ENCODE measurements around the gene NAIF1.
"Not testable (repeated sequence)": the region's sequence is repeated elsewhere in the genome, so short reads cannot be mapped to it uniquely, and the experiment has no call there.

NAIF1 gene

DNA sequence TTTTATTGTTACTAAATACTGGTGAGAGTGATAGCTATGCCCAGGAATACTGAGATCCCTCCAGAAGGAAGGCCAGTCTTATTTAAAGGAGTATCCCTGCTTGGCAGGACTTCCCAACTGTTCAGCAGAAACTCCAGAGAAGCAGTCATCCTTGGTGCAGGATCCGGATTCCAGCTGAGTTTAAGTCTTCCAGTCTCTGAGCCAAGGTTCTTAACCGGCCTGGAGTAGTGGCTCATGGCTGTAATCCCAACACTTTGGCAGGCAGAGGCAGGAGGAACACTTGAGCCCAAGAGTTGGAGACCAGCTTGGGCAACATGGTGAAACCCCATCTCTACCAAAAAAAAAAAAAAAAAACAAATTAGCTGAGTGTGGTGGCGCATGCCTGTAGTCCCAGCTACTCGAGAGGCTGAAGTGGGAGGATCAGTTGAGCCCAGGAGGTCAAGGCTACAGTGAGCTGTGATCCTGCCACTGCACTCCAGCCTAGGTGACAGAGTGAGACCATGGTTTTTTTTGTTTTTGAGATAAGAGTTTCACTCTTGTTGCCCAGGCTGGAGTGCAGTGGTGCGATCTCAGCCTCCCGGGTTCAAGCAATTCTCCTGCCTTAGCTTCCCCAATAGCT, 7.6 kb downstream of the NAIF1 start:
- DNase-seq (ENCODE audit: low read depth in 3 of 3), result no peak

DNA sequence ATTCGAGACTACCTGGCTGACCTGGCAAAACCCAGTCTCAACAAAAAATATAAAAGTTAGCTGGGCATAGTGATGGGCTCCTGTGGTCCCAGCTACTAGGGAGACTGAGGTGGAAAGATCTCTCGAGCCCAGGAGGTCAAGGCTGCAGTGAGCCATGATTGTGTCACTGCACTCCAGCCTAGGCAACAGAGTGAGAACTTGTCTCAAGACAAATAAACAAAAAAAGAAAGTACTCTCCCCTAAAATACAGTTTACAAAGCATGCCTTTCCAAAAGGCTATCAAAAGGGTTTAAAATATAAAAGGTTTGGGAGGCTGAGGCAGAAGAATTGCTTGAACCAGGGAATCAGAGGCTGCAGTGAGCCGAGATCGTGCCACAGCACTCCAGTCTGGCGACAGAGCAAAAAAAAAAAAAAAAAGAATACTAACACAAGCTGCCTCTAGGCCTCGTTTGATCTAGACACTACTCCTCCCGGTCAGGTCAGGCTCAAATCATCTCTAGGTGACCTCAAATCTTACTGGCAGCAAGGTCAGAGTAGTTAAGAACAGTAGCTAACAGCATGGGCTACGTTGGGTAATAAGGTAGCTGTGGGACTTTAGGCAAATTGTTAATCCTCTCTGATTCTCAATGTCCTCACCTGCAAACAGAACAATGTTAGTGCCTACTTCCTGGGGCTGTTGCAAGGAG, 9.3 kb downstream of the NAIF1 start:
- no peak for DNase-seq (ENCODE audit: low read depth in 3 of 3)

DNA sequence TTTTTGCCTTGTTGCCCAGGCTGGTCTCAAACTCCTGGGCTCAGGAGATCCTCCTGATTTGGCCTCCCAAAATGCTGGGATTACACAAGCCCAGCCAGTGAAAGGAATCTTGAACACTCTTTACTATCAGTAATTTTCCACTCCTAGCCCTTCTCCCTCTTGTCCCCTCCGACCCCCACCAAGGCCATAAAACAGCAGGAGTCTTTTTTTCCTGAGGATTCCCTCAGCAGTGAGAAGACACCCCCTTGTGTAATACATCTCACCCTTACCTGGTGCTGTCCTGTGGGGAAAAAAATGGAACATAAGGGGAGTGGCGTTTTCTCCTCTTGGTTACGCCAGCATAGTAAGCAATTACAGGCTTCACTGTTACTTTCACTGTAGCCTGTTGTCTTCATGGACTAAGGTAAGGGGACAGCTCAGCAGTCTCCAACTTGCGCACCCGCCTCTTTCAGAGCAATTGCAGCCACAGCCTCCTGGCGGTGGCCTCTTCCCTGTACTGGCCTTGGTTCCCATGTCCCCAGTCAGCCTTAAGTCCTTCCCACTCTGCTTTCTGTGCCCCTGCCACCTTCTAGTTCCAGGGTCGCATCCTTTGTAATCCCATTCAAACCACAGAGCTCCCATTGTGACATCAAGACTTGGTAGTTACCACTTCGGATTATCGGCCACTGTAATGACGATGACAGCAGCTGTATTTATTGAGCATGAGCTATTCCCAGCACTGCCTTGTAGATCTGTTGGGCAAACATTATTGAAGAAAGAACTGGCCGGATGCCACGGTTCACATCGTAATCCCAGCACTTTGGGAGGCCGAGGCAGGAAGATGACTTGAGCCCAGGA, 10.0 kb downstream of the NAIF1 start:
- no peak for DNase-seq (ENCODE audit: low read depth in 3 of 3)

DNA sequence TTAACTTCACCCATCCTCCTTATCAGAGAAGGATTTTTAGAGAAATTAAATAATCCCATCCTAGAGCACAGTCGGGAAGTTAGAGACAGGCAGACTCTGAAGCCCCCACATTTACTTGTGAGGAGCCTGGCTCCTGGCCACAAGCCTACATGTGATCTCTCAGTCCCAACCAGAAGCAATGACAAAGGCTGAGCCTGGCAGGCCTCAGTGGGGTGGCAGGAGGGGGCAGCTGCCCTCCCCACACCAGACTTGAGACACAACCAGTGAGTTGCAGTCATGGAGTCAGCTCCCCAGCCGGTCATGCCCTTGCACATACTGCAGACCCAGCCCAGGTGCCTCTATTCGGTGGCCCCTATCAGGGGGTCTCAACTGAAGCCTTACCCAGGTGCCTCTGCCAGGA, 11.0 kb downstream of the NAIF1 start:
- DNase-seq (ENCODE audit: low read depth in 3 of 3), result no peak

DNA sequence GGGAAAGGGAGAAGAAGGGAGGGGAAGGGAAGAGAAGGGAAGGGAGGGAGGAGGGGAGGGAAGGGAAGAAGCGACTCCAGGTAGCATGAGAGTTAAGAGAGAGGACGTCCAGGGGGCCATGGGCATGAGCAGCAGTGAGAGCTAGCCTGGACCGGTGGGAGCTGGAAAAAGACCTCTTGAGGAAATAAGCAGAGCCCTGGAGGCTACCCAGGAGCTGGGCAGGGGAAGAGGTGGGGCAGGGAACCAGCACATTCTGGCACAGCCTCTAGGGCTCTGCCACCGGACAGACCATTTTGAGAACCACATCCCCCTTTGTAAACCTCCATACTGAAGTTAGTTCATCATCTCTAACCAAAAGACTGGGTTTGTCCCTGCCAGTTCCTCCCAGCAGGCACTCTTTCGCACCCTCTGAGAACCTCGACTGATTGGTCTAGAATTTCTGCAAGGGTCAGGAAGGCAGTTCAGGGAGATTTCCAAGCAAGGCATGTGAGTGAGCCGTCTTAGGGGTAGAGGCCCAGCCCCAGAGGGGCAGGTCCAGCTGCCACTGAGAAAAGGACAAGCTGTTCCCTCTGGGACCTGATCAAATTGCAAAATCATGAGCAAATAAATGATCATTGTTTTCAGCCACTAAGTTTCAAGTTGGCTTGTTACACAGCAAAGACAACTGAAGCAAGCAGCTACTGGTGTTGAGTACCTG, 11.6 kb downstream of the NAIF1 start:
- no peak for DNase-seq (ENCODE audit: low read depth in 3 of 3)

DNA sequence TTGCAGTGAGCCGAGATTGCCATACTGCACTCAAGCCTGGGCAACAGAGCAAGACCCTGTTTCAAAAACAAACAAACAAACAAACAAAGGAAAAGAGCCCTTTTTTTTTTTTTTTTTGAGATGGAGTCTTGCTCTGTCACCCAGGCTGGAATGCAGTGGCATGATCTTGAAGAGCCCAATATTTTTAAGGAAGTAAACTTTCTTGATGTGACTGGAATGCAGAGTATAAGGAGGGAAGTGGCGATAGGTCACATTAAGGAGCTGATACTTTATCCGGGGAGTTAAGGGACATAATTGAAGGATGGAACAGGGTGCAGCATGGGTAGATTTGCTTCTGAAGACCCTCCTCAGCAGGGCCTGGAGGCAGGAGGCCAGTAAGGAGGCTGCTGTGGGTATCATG, 13.0 kb downstream of the NAIF1 start:
- no peak for DNase-seq (ENCODE audit: low read depth in 3 of 3)

DNA sequence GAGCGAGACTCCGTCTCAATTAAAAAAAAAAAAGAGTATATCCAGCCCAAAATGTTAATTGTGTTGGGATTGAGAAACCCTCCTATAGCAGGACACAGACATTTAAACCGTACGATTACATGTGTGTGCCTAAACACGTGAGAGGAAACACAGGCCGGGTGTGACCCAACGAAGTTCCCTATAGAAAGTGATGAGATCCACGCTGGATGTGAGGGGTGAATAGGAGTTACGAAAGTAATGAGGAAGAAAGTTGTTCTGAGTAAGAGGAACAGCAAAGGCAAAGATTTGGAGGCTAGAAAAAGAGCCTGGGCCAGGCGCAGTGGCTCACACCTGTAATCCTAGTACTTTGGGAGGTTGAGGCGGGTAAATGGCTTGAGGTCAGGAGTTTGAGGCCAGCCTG, 13.6 kb downstream of the NAIF1 start:
- no peak for DNase-seq (ENCODE audit: low read depth in 3 of 3)

DNA sequence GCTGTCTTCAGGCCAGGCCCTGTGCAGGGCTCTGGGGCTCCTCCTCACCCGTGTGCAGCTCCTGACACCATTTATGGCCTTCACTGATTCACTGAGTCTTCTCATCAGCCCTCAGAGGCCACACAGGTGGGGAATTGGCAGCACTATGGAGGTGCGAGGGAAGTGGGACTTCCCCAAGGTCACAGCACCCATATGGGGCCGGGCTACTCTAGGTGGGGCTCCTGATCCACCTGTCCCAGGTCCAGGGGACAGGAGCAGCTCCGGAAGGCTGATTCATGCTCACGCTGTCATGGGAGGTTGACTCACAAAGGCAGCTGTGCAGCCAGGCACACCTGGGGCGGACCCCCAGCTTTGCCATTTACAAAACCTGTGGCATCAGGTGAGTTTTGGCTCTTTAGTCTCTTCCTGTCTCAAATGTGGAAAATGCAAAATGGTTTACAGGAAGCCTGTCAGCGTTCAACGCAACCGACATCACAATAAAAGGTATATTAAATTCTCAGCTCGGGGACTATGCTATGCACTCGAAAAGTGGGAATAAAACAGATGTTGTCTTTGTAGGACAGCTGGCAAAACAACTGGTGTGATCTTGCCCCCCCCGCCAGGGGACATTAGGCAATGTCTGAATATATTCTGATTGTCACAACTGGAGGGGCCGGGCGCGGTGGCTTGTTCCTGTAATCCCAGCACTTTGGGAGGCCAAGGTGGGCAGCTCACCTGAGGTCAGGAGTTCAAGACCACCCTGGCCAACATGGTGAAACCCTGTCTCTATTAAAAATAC, 15.0 kb downstream of the NAIF1 start:
- DNase-seq (ENCODE audit: low read depth in 3 of 3), result no peak

DNA sequence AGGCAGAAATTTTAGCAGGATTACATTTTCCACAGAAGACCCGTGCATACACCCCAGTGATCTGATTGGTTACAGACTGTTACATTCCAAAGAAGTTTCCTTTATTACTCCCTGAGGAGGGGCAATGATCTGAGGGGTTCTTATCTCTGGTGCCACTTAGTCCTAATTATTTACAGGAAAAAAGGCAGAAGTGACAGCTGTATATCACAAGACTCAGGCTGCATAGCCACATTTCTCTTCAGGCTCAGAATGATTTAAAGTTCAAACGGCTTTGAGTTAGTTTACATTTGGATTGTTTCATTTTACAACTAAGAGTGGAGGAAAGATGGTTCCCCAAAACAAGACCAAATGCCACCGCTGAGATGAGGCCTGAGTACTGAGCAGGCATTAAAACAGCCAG, 17.3 kb downstream of the NAIF1 start:
- no peak for DNase-seq (ENCODE audit: low read depth in 3 of 3)

DNA sequence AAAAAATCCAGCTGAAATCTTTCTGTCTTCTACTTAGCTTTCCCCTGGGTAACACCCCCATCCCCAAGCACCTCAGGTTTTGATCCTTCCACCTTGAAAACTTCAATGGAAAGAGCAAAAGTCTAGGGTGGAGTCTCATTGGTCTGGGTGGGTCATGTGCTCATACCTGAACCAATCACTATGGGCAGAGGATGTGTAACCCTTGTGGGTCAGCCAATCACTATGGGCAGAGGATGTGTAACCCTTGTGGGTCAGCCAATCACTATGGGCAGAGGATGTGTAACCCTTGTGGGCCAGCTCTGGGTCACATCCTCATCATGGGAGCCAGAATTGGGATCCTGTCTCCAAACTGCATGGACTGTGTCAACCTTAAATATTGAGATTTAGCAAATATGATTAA, 18.5 kb downstream of the NAIF1 start:
- DNase-seq (ENCODE audit: low read depth in 3 of 3), result no peak

DNA sequence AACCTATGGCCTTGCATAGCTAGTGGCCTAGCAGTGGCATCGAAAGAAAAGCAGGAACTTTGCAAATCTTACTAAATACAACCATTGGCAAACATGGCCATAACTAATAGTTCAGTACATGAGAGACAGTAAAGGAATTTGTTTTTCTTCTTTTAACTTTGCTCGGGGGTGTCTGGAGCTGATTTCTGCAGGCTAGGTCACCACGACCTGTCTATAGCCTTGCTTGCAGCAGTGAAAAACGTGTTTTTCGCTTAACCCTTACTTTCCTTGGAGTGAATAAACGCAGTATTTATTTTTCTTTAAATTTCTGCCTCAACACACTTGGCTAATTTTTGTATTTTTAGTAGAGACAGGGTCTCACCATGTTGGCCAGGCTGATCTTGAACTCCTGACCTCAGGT, 19.9 kb downstream of the NAIF1 start:
- DNase-seq (ENCODE audit: low read depth in 3 of 3), result no peak

DNA sequence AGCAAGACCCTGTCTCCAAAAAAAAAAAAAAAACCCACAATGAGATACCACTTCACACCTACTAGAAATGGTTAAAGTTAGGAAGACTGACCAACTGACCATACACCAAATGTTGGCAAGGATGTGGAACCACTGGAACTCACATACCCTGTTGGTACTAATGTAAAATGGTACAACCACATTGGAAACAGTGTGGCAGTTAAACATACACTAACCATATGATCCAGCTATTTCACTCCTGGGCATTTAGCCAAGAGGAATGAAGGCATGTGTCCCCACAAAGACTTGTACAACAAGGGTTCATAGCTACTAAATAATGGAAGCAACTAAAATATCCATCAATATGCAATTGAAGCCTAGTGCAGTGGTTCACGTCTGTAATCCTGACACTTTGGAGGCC, 21.3 kb downstream of the NAIF1 start:
- no peak for DNase-seq (ENCODE audit: low read depth in 3 of 3)

DNA sequence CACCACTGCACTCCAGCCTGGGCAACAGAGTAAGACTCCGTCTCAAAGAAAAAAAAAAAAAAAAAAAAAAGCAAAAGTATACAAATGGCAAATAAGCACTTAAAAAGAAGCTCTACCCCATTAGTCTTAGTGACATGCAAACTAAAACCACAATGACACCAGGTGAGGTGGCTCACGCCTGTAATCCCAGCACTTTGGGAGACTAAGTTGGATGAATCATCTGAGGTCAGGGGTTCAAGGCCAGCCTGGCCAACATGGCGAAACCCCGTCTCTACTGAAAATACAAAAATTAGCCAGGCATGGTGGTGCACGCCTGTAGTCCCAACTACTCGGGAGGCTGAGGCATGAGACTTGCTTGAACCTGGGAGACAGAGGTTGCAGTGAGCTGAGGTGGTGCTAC, 21.7 kb downstream of the NAIF1 start:
- not testable (repeated sequence) for DNase-seq (ENCODE audit: low read depth in 3 of 3)

DNA sequence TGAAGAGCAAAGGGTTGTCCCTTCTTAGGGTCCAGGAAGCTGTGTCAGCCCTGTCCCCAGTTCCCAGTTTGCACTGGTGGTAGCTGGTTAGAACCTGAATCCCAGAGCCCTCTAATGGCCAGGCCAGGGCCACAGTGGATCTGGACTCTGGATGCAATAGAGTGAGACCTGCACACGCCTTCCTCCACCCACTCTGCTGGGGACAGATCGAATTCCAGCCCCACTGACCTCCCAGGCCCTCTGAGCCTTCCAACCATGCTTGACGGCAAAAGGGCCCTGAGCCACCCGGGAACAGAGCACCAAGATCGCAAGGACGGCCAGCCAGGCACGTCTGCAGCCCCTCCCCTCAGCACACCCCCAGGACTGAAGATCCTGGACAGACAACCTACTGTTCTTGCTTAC, 23.7 kb downstream of the NAIF1 start:
- DNase-seq (ENCODE audit: low read depth in 3 of 3), result no peak

DNA sequence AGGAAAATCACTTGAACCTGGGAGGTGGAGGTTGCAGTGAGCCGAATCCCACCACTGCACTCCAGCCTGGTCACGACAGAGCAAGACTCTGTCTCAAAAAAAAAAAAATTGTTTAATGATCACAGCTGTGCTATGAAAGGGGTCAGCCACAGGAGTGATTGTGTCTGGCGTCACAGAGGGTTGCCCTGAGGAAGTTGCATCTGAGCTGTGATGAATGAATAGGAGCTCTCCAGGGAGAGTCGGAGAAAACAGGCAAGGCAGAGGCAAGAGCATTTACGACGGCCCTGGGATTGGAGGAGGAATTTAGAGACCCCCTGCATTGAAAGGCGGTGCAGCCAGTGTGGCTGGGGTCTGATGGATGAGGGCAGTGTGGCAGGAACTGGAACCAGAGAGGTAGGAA, 25.1 kb downstream of the NAIF1 start:
- DNase-seq (ENCODE audit: low read depth in 3 of 3), result no peak

DNA sequence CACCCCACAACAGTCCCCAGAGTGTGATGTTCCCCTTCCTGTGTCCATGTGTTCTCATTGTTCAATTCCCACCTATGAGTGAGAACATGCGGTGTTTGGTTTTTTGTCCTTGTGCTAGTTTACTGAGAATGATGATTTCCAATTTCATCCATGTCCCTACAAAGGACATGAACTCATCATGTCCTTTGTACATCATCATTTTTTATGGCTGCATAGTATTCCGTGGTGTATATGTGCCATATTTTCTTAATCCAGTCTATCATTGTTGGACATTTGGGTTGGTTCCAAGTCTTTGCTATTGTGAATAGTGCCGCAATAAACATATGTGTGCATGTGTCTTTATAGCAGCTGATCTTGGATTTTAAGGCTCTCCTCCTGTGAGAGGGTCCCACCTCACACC, 26.3 kb downstream of the NAIF1 start:
- DNase-seq (ENCODE audit: low read depth in 3 of 3), result not testable (repeated sequence)

DNA sequence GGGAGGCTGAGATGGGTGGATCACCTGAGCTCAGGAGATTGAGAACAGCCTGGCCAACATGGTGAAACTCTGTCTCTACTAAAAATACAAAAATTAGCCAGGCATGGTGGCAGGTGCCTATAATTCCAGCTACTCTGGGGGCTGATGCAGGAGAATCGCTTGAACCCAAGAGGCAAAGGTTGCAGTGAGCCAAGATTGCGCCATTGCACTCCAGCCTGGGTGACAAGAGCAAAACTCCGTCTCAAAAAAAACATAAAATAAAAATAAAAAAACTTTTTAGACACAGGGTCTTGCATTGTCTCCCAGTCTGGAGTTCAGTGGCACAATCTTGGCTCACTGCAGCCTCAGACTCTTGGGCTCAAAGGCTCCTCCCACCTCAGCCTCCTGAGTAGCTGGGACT, 30.6 kb downstream of the NAIF1 start:
- DNase-seq (ENCODE audit: low read depth in 3 of 3), result not testable (repeated sequence)

DNA sequence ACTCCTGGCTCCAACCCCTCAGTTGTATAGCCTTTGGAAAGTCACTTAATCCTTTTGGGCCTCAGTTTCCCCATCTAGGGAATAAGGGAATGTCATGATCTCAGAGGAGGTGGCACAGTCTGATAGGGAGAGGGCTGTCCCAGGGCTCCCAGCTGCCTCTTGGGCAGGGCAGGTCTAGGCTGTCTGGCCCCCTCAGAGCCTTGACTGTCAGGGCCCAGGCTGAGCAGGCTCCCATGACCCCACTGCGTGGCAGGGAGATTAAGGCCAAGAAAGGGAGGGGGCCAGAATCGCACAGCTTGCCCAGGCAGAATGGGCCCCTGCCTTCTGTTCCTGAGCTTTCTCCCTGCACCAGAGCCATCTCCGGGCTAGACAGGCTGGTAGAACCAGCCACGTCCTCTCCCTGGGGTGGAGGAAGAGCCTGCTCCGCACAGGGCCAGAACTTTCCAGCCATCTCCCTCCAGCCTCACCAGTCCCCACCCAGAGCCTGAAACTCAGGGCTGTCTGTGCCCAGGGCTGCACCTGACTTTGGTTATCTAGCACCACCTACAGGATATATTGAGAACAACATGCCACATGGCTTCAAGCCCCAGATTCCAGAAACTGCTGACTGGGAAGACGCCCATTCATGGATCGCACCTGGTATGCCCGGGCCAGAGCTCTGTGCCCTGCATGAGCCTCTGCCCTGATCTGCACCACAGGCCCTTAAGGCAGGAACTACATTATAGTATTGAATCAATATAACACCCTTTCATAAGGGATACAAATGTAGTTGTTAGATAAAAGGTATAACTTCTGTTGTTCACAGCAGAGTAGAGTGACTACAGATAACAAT, 32.1 kb downstream of the NAIF1 start:
- DNase-seq (ENCODE audit: low read depth in 3 of 3), result peak; percentile 35 to 53 (median 45)

DNA sequence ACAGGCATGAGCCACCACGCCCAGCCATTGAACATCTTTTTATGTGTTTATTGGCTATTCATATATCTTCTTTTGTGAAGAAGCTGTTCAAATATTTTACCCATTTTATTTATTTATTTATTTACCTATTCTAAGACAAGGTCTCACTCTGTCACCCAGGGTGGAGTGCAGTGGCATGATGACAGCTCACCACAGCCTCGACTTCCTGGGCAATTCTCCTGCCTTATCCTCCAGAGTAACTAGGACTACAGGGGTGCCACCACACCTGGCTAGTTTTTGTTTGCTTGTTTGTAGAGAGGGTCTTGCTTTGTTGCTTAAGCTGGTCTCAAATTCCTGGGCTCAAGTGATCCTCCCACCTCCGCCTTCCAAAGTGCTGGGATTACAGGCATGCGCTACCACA, 33.5 kb downstream of the NAIF1 start:
- DNase-seq (ENCODE audit: low read depth in 3 of 3), result no peak

DNA sequence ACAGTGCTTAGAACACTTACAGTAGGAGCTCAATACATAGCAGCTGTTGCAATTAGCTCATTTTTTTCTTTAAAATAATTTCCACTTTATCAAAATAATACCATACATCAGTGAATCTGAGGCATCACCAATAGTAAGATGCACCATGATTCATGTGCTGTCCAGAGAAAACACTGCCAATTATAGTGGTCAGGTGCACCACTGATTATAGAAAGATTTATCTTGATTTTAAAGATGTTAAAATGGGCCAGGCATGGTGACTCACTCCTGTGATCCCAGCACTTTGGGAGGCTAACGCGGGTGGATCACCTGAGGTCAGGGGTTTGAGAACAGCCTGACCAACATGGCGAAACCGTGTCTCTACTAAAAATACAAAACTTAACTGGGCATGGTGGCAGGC, 39.4 kb downstream of the NAIF1 start:
- no peak for DNase-seq (ENCODE audit: low read depth in 3 of 3)
